Neural progenitor cell (in vitro differentiated cells): Measurements from ENCODE around the gene TTC31.

Experiments
- EZH2 ChIP-seq: fragments of 200-600 bp; sonication (generic); IDR thresholded peaks from 2 replicates; pipeline ENCODE4 v1.6.1; 2017; ENCODE audit warnings: antibody characterized with exemption, mild to moderate bottlenecking, moderate library complexity
- EZH2phosphoT487 ChIP-seq: fragments of 200-600 bp; sonication (generic); IDR thresholded peaks from 2 replicates; pipeline ENCODE4 v1.6.1; 2017; ENCODE audit warnings: antibody characterized with exemption
- TF ChIP-seq, protein P1 (sequence below): fragments of 200-600 bp; sonication (generic); IDR thresholded peaks from 2 replicates; pipeline ENCODE4 v1.5.1; 2017; ENCODE audit warnings: antibody characterized with exemption, mild to moderate bottlenecking

DNA sequence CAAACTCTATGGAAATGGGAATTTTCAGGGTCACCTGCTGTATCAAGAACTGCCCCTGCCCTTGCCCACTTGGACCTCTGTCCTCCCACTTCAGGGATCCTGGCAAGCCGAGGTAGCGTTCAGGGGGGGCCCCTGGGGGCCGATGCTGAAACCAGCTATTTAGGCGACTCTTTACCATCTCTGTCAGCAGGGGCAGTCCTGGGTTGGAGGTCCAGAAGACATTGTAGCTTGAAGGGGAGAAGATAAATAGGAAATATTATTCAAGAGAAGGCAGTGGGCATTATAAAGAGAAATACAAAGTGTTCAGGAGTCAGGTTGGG lies 20.1 kb upstream of the TTC31 start:
- TF ChIP-seq EZH2: no peak
- TF ChIP-seq, protein P1, sequence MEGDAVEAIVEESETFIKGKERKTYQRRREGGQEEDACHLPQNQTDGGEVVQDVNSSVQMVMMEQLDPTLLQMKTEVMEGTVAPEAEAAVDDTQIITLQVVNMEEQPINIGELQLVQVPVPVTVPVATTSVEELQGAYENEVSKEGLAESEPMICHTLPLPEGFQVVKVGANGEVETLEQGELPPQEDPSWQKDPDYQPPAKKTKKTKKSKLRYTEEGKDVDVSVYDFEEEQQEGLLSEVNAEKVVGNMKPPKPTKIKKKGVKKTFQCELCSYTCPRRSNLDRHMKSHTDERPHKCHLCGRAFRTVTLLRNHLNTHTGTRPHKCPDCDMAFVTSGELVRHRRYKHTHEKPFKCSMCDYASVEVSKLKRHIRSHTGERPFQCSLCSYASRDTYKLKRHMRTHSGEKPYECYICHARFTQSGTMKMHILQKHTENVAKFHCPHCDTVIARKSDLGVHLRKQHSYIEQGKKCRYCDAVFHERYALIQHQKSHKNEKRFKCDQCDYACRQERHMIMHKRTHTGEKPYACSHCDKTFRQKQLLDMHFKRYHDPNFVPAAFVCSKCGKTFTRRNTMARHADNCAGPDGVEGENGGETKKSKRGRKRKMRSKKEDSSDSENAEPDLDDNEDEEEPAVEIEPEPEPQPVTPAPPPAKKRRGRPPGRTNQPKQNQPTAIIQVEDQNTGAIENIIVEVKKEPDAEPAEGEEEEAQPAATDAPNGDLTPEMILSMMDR: no peak
- TF ChIP-seq EZH2phosphoT487: no peak
